Esophagus squamous epithelium (tissue), 5 donors: ENCODE data around the gene BSDC1. TPM values are rescaled to one million over a fixed set of nuclear protein-coding genes. Genes with fewer than 3 reads are reported as not detected.
"Not testable (repeated sequence)": the region's sequence is repeated elsewhere in the genome, so short reads cannot be mapped to it uniquely, and the experiment has no call there.

Experiments used
- DNase-seq: peaks from one replicate; lab custom pipeline; 2025; lab: John Stamatoyannopoulos, UW
- H3K27ac ChIP-seq, 4 donors: fragments of 200-600 bp; sonication (generic); one replicate each; pipeline ENCODE4 v1.5.1; 2016 to 2019; ENCODE audit warnings: mild to moderate bottlenecking in 1 of 4
- H3K27me3 ChIP-seq, 4 donors: fragments of 200-600 bp; sonication (generic); 1 replicate in 3 of 4; 2 replicates in 1 of 4; pipeline versions ENCODE4 v1.5.1 to v1.6.0; 2017 to 2021; ENCODE audit warnings: antibody characterized with exemption in 1 of 4
- H3K36me3 ChIP-seq, 3 donors: fragments of 200-600 bp; sonication (generic); one replicate each; pipeline ENCODE4 v1.5.1; 2016 to 2019
- H3K4me1 ChIP-seq, 3 donors: fragments of 200-600 bp; sonication (generic); one replicate each; pipeline ENCODE4 v1.5.1; 2017 to 2019
- H3K4me3 ChIP-seq, 4 donors: fragments of 200-600 bp; sonication (generic); 1 replicate in 3 of 4; 2 replicates in 1 of 4; pipeline ENCODE4 v1.5.1; 2016 to 2019; ENCODE audit warnings: mild to moderate bottlenecking in 2 of 4, moderate library complexity in 1 of 4
- H3K9me3 ChIP-seq, 3 donors: fragments of 200-600 bp; sonication (generic); one replicate each; pipeline ENCODE4 v1.5.1; 2016 to 2019
- CTCF ChIP-seq, 6 experiments: fragments of 450-650 bp in 4 of 6; fragments of 200-600 bp in 2 of 6; sonication (generic) in 2 of 6; IDR thresholded peaks; one replicate each; pipeline ENCODE4 v1.5.1; 2016 to 2019; ENCODE audit warnings: antibody characterized with exemption in 6 of 6, mild to moderate bottlenecking in 4 of 6, moderate library complexity in 4 of 6
- POLR2A ChIP-seq, 4 donors: fragments of 450-650 bp; IDR thresholded peaks; one replicate each; pipeline ENCODE4 v1.6.1; 2017; ENCODE audit warnings: antibody characterized with exemption in 4 of 4, mild to moderate bottlenecking in 4 of 4, moderate library complexity in 3 of 4
- WGBS, 2 donors: methylation state at CpG; one replicate each; pipeline ENCODE4 v1.1.5; 2018; 5-methylcytosine and 5-hydroxymethylcytosine counted together
- intact Hi-C: fragments of 100-400 bp; cut with DNase I; formaldehyde crosslinking; loops from one replicate; pipeline ENCODE4 v1.15.0; 2022
- total RNA-seq, 4 donors: library from RNA; depleted of rRNA; stranded (reverse); fragments of >200 nt; gene quantifications; one replicate each; pipeline ENCODE4 v1.1.0, GENCODE V29; 2016
- donor health status: DM: yes; HTN: yes; CAD: no.

The BSDC1 gene
- total RNA-seq, 4 donors from 2014 or later: 42.4 to 62.2 (median 45.9) TPM

- peaks cover 17 to 36% (median 21%) of the 10 kb centered on the region in 3 donors for H3K4me1 ChIP-seq
- no peak overlapping the region for H3K27ac ChIP-seq
- peaks cover 0 to 4% (median 0%) of the 10 kb centered on the region in 4 donors for H3K27me3 ChIP-seq
- DNase-seq: no peak
- intact Hi-C loops: no loop called here
- no peak for TF ChIP-seq POLR2A (IDR thresholded peaks at IDR 0.05)
- TF ChIP-seq CTCF (IDR thresholded peaks at IDR 0.05): no peak
- no peaks in the 10 kb centered on the region for H3K9me3 ChIP-seq
- no peak overlapping the region for H3K4me3 ChIP-seq
- WGBS, 2 donors: 61 to 70% methylated on average over 5 to 6 of the region's 6 CpGs
- H3K36me3 ChIP-seq: no peaks in the 10 kb centered on the region
Measured at GRCh38 chr1:32357614-32358013, 36.6 kb downstream of the BSDC1 start.

GRCh38 chr1:32356478-32356877, 37.8 kb downstream of the BSDC1 start:
- Histone ChIP-seq H3K27ac (no peak overlapping the region), H3K4me1 (peaks cover 17 to 35% (median 24%) of the 10 kb centered on the region in 3 donors), H3K4me3 (no peak overlapping the region), H3K36me3 (no peaks in the 10 kb centered on the region), H3K27me3 (peaks cover 0 to 4% (median 0%) of the 10 kb centered on the region in 4 donors), H3K9me3 (no peaks in the 10 kb centered on the region)
- WGBS, 2 donors: 89 to 94% methylated on average over 1 of the region's 1 CpG
- no peak for DNase-seq
- no peak for TF ChIP-seq POLR2A (IDR thresholded peaks at IDR 0.05)
- TF ChIP-seq CTCF (IDR thresholded peaks at IDR 0.05): no peak
- intact Hi-C loops: no loop called here

- H3K27me3 ChIP-seq, H3K36me3 ChIP-seq, H3K4me3 ChIP-seq, intact Hi-C loops, H3K27ac ChIP-seq, H3K9me3 ChIP-seq, DNase-seq: not testable (repeated sequence)
- 81 to 86% methylated on average over 4 of the region's 6 CpGs for WGBS, 2 donors
- peaks cover 16 to 34% (median 26%) of the 10 kb centered on the region in 3 donors for H3K4me1 ChIP-seq
Measured at GRCh38 chr1:32355778-32356177, 38.5 kb downstream of the BSDC1 start.

GRCh38 chr1:32353886-32354570, 40.2 kb downstream of the BSDC1 start:
- H3K27me3 ChIP-seq: no peaks in the 10 kb centered on the region
- H3K27ac ChIP-seq: peak overlapping the region in 3 of 4 donors; percentile 7 to 90 (median 17)
- H3K4me1 ChIP-seq: peaks cover 16 to 47% (median 33%) of the 10 kb centered on the region in 3 donors
- TF ChIP-seq POLR2A (IDR thresholded peaks at IDR 0.05) (no peak), CTCF (IDR thresholded peaks at IDR 0.05) (no peak)
- DNase-seq: no peak
- intact Hi-C loops: no loop called here
- no peaks in the 10 kb centered on the region for H3K9me3 ChIP-seq
- no peak overlapping the region for H3K4me3 ChIP-seq
- no peaks in the 10 kb centered on the region for H3K36me3 ChIP-seq
- WGBS, 2 donors: 32 to 49% methylated on average over 2 of the region's 2 CpGs

- no peaks in the 10 kb centered on the region for H3K36me3 ChIP-seq
- H3K27ac ChIP-seq: peak overlapping the region in 3 of 4 donors; percentile 17 to 90 (median 76)
- peaks cover 16 to 53% (median 34%) of the 10 kb centered on the region in 3 donors for H3K4me1 ChIP-seq
- H3K27me3 ChIP-seq: no peaks in the 10 kb centered on the region
- no peak overlapping the region for H3K4me3 ChIP-seq
- no peaks in the 10 kb centered on the region for H3K9me3 ChIP-seq
- no peak for TF ChIP-seq POLR2A (IDR thresholded peaks at IDR 0.05)
- no peak for TF ChIP-seq CTCF (IDR thresholded peaks at IDR 0.05)
- no peak for DNase-seq
- WGBS, 2 donors: 20 to 35% methylated on average over 1 to 2 of the region's 2 CpGs
- intact Hi-C loops: no loop called here
Measured at GRCh38 chr1:32353431-32353830, 40.8 kb downstream of the BSDC1 start.
